Keratinocyte (primary cell): Measurements from ENCODE around the gene SKA2.

Experiments used
- EZH2 ChIP-seq: IDR thresholded peaks from one replicate; pipeline ENCODE4 v1.6.1; 2012; ENCODE audit warnings: inconsistent platforms, mild to moderate bottlenecking, low read length, moderate library complexity
- TF ChIP-seq, protein P1 (sequence below), 3 experiments: IDR thresholded peaks in 1 of 3; conservative IDR thresholded peaks in 1 of 3; optimal IDR thresholded peaks in 1 of 3; 2 replicates in 2 of 3; 3 replicates in 1 of 3; pipeline versions ENCODE3 to v1.5.1; 2011; ENCODE audit warnings: low read length in 3 of 3, mild to moderate bottlenecking in 3 of 3, moderate library complexity in 2 of 3, control low read depth in 1 of 3, inconsistent platforms in 1 of 3; ENCODE audit not compliant: insufficient read depth in 2 of 3; ENCODE audit errors: extremely low read depth in 1 of 3

GRCh38 chr17:59167571-59168001, 12.6 kb upstream of the SKA2 start:
- TF ChIP-seq, protein P1, sequence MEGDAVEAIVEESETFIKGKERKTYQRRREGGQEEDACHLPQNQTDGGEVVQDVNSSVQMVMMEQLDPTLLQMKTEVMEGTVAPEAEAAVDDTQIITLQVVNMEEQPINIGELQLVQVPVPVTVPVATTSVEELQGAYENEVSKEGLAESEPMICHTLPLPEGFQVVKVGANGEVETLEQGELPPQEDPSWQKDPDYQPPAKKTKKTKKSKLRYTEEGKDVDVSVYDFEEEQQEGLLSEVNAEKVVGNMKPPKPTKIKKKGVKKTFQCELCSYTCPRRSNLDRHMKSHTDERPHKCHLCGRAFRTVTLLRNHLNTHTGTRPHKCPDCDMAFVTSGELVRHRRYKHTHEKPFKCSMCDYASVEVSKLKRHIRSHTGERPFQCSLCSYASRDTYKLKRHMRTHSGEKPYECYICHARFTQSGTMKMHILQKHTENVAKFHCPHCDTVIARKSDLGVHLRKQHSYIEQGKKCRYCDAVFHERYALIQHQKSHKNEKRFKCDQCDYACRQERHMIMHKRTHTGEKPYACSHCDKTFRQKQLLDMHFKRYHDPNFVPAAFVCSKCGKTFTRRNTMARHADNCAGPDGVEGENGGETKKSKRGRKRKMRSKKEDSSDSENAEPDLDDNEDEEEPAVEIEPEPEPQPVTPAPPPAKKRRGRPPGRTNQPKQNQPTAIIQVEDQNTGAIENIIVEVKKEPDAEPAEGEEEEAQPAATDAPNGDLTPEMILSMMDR (optimal IDR thresholded peaks at IDR 0.05 in 1 of 3, IDR thresholded peaks at IDR 0.05 in 1 of 3, conservative IDR thresholded peaks at IDR 0.05 in 1 of 3; ENCODE audit: extremely low read depth in 1 of 3, insufficient read depth in 2 of 3, low read length in 3 of 3): no peak
- TF ChIP-seq EZH2: no peak
